A673 (cell line): Measurements from ENCODE around the gene CLK3. TPM values are rescaled to one million over a fixed set of nuclear protein-coding genes. Genes with fewer than 3 reads are reported as not detected.

Source experiments
- BruUV-seq: library from RNA; stranded (reverse); fragments of 400-500 nt; replicated peaks from 2 replicates; lab custom pipeline; 2021; lab: Mats Ljungman, UMichigan
- CTCF ChIA-PET: fragments of 300-600 bp; sonication (Branson Sonifier 250); formaldehyde crosslinking; loops from one replicate; lab custom pipeline; 2022; ENCODE audit warnings: antibody characterized with exemption; lab: Charles Lee
- POLR2A ChIA-PET: fragments of 300-600 bp; sonication (Branson Sonifier 250); formaldehyde crosslinking; loops from one replicate; lab custom pipeline; 2022; ENCODE audit warnings: antibody characterized with exemption; ENCODE audit not compliant: low non-redundant PET; lab: Charles Lee
- DNase-seq: peaks from one replicate; pipeline ENCODE4 v3.0.0-alpha.2; 2015; ENCODE audit warnings: low spot score
- H3K27ac ChIP-seq: fragments of 200-600 bp; sonication (generic); 2 replicates; pipeline ENCODE4 v1.5.1; 2016; ENCODE audit warnings: mixed run types, low read depth, mild to moderate bottlenecking, mixed read lengths, antibody characterized with exemption, low read length; ENCODE audit not compliant: poor library complexity, severe bottlenecking
- H3K27me3 ChIP-seq: fragments of 200-600 bp; sonication (generic); replicated peaks from 2 replicates; pipeline ENCODE4 v1.6.1; 2017; ENCODE audit warnings: mixed run types, low read depth, mild to moderate bottlenecking, mixed read lengths, antibody characterized with exemption, low read length; ENCODE audit not compliant: insufficient read depth, poor library complexity
- H3K36me3 ChIP-seq: fragments of 200-600 bp; sonication (generic); 2 replicates; pipeline ENCODE4 v1.6.1; 2016; ENCODE audit warnings: mixed run types, mild to moderate bottlenecking, mixed read lengths, antibody characterized with exemption, low read length; ENCODE audit not compliant: insufficient read depth, poor library complexity, severe bottlenecking
- H3K4me1 ChIP-seq: fragments of 200-600 bp; sonication (generic); 2 replicates; pipeline ENCODE4 v1.6.1; 2017; ENCODE audit warnings: mixed run types, mild to moderate bottlenecking, mixed read lengths, antibody characterized with exemption, low read length; ENCODE audit not compliant: insufficient read depth, poor library complexity, severe bottlenecking
- H3K4me3 ChIP-seq: fragments of 200-600 bp; sonication (generic); 2 replicates; pipeline ENCODE4 v1.5.1; 2016; ENCODE audit warnings: low read depth, mixed run types, mild to moderate bottlenecking, mixed read lengths, low read length; ENCODE audit not compliant: poor library complexity, severe bottlenecking
- H3K9me3 ChIP-seq: fragments of 200-600 bp; sonication (generic); 2 replicates; pipeline ENCODE4 v1.6.1; 2016; ENCODE audit warnings: mixed run types, low read depth, mild to moderate bottlenecking, mixed read lengths, antibody characterized with exemption, low read length; ENCODE audit not compliant: poor library complexity, severe bottlenecking
- CTCF ChIP-seq: fragments of 300-800, 200-600 bp; sonication (generic); conservative IDR thresholded peaks from 2 replicates; pipeline ENCODE4 v1.5.1; 2017; ENCODE audit warnings: low read depth, mild to moderate bottlenecking, antibody characterized with exemption, low read length, moderate library complexity, mixed read lengths
- EZH2 ChIP-seq: fragments of 200-600 bp; sonication (generic); IDR thresholded peaks from 2 replicates; pipeline ENCODE4 v1.6.1; 2017; ENCODE audit warnings: borderline replicate concordance, low read depth, mild to moderate bottlenecking, mixed read lengths, antibody characterized with exemption, low read length; ENCODE audit not compliant: poor library complexity, severe bottlenecking
- intact Hi-C: fragments of 100-400 bp; cut with micrococcal nuclease; formaldehyde crosslinking; loops from one replicate; pipeline ENCODE4 v1.10.0; 2022; ENCODE audit not compliant: unreplicated experiment
- total RNA-seq: library from RNA; stranded (reverse); gene quantifications from 2 replicates; pipeline ENCODE4 v1.2.3, GENCODE V29; 2021

CLK3 gene
- total RNA-seq, 1 experiment from 2014 or later: 66.8 TPM

- Histone ChIP-seq H3K4me3 (no peak overlapping the region), H3K27me3 (no peaks in the 10 kb centered on the region), H3K36me3 (no peaks in the 10 kb centered on the region), H3K27ac (no peak overlapping the region), H3K4me1 (no peaks in the 10 kb centered on the region), H3K9me3 (no peaks in the 10 kb centered on the region)
- CTCF ChIA-PET: no interaction called here
- intact Hi-C loops: no loop called here
- DNase-seq: no peak
- no peak for TF ChIP-seq EZH2
- no peak for TF ChIP-seq CTCF
- BruUV-seq: no TSS peak
- POLR2A ChIA-PET: no interaction called here
These were observed 10.4 kb upstream of the CLK3 start for GRCh38 chr15:74604983-74605794.

GRCh38 chr15:74605795-74606150 is 9.9 kb upstream of the CLK3 start:
- intact Hi-C loops: no loop called here
- BruUV-seq: no TSS peak
- H3K27me3 ChIP-seq: no peaks in the 10 kb centered on the region
- no peak for DNase-seq
- no peak overlapping the region for H3K4me3 ChIP-seq
- H3K4me1 ChIP-seq: no peaks in the 10 kb centered on the region
- TF ChIP-seq CTCF: no peak
- TF ChIP-seq EZH2: no peak
- no peak overlapping the region for H3K27ac ChIP-seq
- H3K36me3 ChIP-seq: no peaks in the 10 kb centered on the region
- no peaks in the 10 kb centered on the region for H3K9me3 ChIP-seq
- POLR2A ChIA-PET: no interaction called here
- CTCF ChIA-PET: no interaction called here

- intact Hi-C loops: no loop called here
- Histone ChIP-seq H3K4me3 (no peak overlapping the region), H3K4me1 (no peaks in the 10 kb centered on the region), H3K27ac (no peak overlapping the region), H3K27me3 (no peaks in the 10 kb centered on the region), H3K36me3 (no peaks in the 10 kb centered on the region), H3K9me3 (no peaks in the 10 kb centered on the region)
- ChIA-PET CTCF (interaction anchor here (0.7 kb wide), 1 partner anchor 13 kb away, joined by 3 read pairs; no protein-coding TSS in a partner anchor), POLR2A (no interaction called here)
- no peak for DNase-seq
- BruUV-seq: no TSS peak
- TF ChIP-seq EZH2 (no peak), CTCF (no peak)
These were observed 6.8 kb upstream of the CLK3 start for GRCh38 chr15:74608786-74609185.
